ENCODE results near the gene LRP6. TPM values are rescaled to one million over a fixed set of nuclear protein-coding genes. Genes with fewer than 3 reads are reported as not detected.

LRP6 gene
- total and polyA plus RNA-seq, 2 of the 13 experiments (the other 11 are each of a cell fraction or from before 2014, with no cell fraction given), result 33.8 to 42.0 TPM

GRCh38 chr12:12095021-12095420, 171.8 kb downstream of the LRP6 start (continued):
- no peak for TF ChIP-seq ELK4 (CRISPR knock-in tag; IDR thresholded peaks at IDR 0.05; ENCODE audit: borderline replicate concordance)
- TF ChIP-seq HDAC2 (CRISPR knock-in tag; IDR thresholded peaks at IDR 0.05), result no peak
- no peak for TF ChIP-seq IKZF4 (CRISPR knock-in tag; IDR thresholded peaks at IDR 0.05; ENCODE audit: borderline replicate concordance, low read depth, not compliant biosample characterization)
- TF ChIP-seq ZNF503 (CRISPR knock-in tag; IDR thresholded peaks at IDR 0.05), result 0 out of 2 replicates have a peak, but pooled peaks have one; percentile 29
- no peak for TF ChIP-seq HOXD1 (CRISPR knock-in tag; IDR thresholded peaks at IDR 0.05)
- no peak for TF ChIP-seq AGO2 (optimal IDR thresholded peaks at IDR 0.05; ENCODE audit: low read depth, low read length)
- no peak for TF ChIP-seq ZNF746 (CRISPR knock-in tag; IDR thresholded peaks at IDR 0.05)
- no peak for TF ChIP-seq ZSCAN9 (CRISPR knock-in tag; IDR thresholded peaks at IDR 0.05; ENCODE audit: borderline replicate concordance)
- TF ChIP-seq FOSL2 (CRISPR knock-in tag; IDR thresholded peaks at IDR 0.05), result 0 out of 2 replicates have a peak, but pooled peaks have one; percentile 11
- TF ChIP-seq SMC3 (IDR thresholded peaks at IDR 0.05; ENCODE audit: low read length), result no peak
- no peak for TF ChIP-seq ZNF782 (CRISPR knock-in tag; IDR thresholded peaks at IDR 0.05; ENCODE audit: borderline replicate concordance)
- TF ChIP-seq YY1 (IDR thresholded peaks at IDR 0.05; ENCODE audit: insufficient read depth, insufficient replicate concordance, low read depth, low read length), result no peak
- TF ChIP-seq ZNF441 (CRISPR knock-in tag; IDR thresholded peaks at IDR 0.05; ENCODE audit: borderline replicate concordance), result no peak
- no peak for TF ChIP-seq SUZ12 (IDR thresholded peaks at IDR 0.05; ENCODE audit: low read depth, low read length)
- TF ChIP-seq NCOA5 (CRISPR knock-in tag; IDR thresholded peaks at IDR 0.05), result no peak
- TF ChIP-seq PITX1 (CRISPR knock-in tag; IDR thresholded peaks at IDR 0.05), result no peak
- peak; percentile 41; the same call in 1 of the 2 replicates for TF ChIP-seq ELF3 (CRISPR knock-in tag; IDR thresholded peaks at IDR 0.05)
- TF ChIP-seq TOPORS (CRISPR knock-in tag; IDR thresholded peaks at IDR 0.05), result no peak
- TF ChIP-seq ZBTB33 (CRISPR knock-in tag; IDR thresholded peaks at IDR 0.05), result no peak
- TF ChIP-seq SKIL (CRISPR knock-in tag; IDR thresholded peaks at IDR 0.05; ENCODE audit: borderline replicate concordance), result peak; percentile 65; the same call in 1 of the 2 replicates
- no peak for TF ChIP-seq ZSCAN25 (CRISPR knock-in tag; IDR thresholded peaks at IDR 0.05)

Measured in HepG2 (cell line).